ENCODE results near the gene RIPK1. TPM values are rescaled to one million over a fixed set of nuclear protein-coding genes. Genes with fewer than 3 reads are reported as not detected.

The RIPK1 gene
- total and polyA plus RNA-seq, 9 of the 15 experiments (the other 6 are each of a cell fraction or from before 2014, with no cell fraction given): 3.8 to 24.9 (median 17.7) TPM

DNA sequence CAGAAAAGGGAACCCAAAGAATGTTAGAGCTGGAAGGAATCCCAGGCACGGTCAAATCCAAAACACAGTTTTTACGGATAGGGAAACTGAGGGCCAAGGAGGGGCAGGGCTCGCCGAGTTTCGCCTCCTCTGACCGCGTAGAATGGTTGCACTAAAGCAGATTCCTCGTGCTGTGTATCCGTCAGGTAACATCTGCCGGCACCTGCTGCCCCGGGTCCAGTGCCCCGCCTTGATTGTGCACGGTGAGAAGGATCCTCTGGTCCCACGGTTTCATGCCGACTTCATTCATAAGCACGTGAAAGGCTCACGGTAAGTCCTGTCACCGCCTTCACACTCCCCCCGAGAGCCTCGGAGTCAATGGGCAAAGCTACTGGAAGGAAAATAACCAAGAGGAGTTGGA lies 71.9 kb downstream of the RIPK1 start:
- no peak overlapping the region for H3K9ac ChIP-seq (ENCODE audit: insufficient read depth in 1 of 2, low read depth in 2 of 2, low read length in 2 of 2)
- DNase-seq (ENCODE audit: extremely low read depth in 1 of 4, low spot score in 3 of 4): no peak
- 79% methylated on average over 20 of the region's 20 CpGs for WGBS (ENCODE audit: insufficient coverage, low coverage, missing lambda C conversion rate)
- no peak overlapping the region for H3K4me3 ChIP-seq
- H3K9me1 ChIP-seq (ENCODE audit: control insufficient read depth, insufficient read depth, low read length): no peaks in the 10 kb centered on the region
- H3K9me3 ChIP-seq (replicated peaks; ENCODE audit: control insufficient read depth, insufficient read depth, low read depth, low read length): no peaks in the 10 kb centered on the region
- peaks cover 6% of the 10 kb centered on the region; the same call in 1 of the 3 replicates for H3K36me3 ChIP-seq (ENCODE audit: control insufficient read depth, insufficient read depth, low read length)
- no peaks in the 10 kb centered on the region for H3K79me2 ChIP-seq (ENCODE audit: control insufficient read depth, insufficient read depth, low read length)
- no peak overlapping the region for H2AFZ ChIP-seq (ENCODE audit: low read depth, low read length)
- in situ Hi-C loops (cut with MboI): no loop called here
- POLR2A ChIA-PET: interaction anchor here (0.5 to 1.7 kb wide), 6 partner anchors 8 to 72 kb away, joined by 3 to 6 read pairs (median 5); partner anchors contain the start of genes RIPK1 and TUBB2A
- no peaks in the 10 kb centered on the region for H3K27me3 ChIP-seq (ENCODE audit: control insufficient read depth in 2 of 2, insufficient read depth in 2 of 2, low read length in 2 of 2)
- no peak for ATAC-seq
- CTCF ChIA-PET (ENCODE audit: low intra/inter-chr PET ratio): no interaction called here
- intact Hi-C loops (cut with micrococcal nuclease): no loop called here
- no TSS peak for BruUV-seq (replicated peaks)
- no peaks in the 10 kb centered on the region for H4K20me1 ChIP-seq (replicated peaks; ENCODE audit: control insufficient read depth, insufficient read depth, low read length)
- H3K4me1 ChIP-seq (replicated peaks in 1 of 2; ENCODE audit: control insufficient read depth in 2 of 2, insufficient read depth in 2 of 2, low read length in 2 of 2): peaks cover 0 to 14% of the 10 kb centered on the region in 2 experiments; a peak in 3 of 5 replicates
- FAIRE-seq: no peak
- TF ChIP-seq YY1 (IDR thresholded peaks at IDR 0.05; ENCODE audit: borderline replicate concordance in 1 of 3, control insufficient read depth in 1 of 3, extremely low read depth in 1 of 3, insufficient read depth in 3 of 3, insufficient read length in 1 of 3, insufficient replicate concordance in 2 of 3, low read depth in 1 of 3, low read length in 2 of 3) (no peak), ZNF507 (tag; conservative IDR thresholded peaks at IDR 0.05) (no peak), ZNF174 (CRISPR knock-in tag; IDR thresholded peaks at IDR 0.05) (no peak), BRD4 (IDR thresholded peaks at IDR 0.05) (no peak), HDAC6 (IDR thresholded peaks at IDR 0.05; ENCODE audit: low read depth, low read length) (no peak), LEF1 (IDR thresholded peaks at IDR 0.05) (no peak), NR2F6 (CRISPR knock-in tag; IDR thresholded peaks at IDR 0.05) (no peak), DIDO1 (tag; IDR thresholded peaks at IDR 0.05; ENCODE audit: low read depth) (no peak), IRF2 (CRISPR knock-in tag; IDR thresholded peaks at IDR 0.05) (no peak), MCM3 (IDR thresholded peaks at IDR 0.05) (no peak), KDM1A (IDR thresholded peaks at IDR 0.05) (no peak), JUN (IDR thresholded peaks at IDR 0.05; ENCODE audit: borderline replicate concordance, low read depth, low read length) (no peak), JUN (CRISPR knock-in tag; IDR thresholded peaks at IDR 0.05; ENCODE audit: borderline replicate concordance) (no peak), RBBP5 (IDR thresholded peaks at IDR 0.05; ENCODE audit: borderline replicate concordance, insufficient read depth, low read length, poor library complexity, severe bottlenecking) (no peak)
- TF ChIP-seq, protein P1, sequence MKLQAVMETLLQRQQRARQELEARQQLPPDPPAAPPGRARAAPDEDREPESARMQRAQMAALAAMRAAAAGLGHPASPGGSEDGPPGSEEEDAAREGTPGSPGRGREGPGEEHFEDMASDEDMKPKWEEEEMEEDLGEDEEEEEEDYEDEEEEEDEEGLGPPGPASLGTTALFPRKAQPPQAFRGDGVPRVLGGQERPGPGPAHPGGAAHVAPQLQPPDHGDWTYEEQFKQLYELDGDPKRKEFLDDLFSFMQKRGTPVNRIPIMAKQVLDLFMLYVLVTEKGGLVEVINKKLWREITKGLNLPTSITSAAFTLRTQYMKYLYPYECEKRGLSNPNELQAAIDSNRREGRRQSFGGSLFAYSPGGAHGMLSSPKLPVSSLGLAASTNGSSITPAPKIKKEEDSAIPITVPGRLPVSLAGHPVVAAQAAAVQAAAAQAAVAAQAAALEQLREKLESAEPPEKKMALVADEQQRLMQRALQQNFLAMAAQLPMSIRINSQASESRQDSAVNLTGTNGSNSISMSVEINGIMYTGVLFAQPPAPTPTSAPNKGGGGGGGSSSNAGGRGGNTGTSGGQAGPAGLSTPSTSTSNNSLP (IDR thresholded peaks at IDR 0.05; ENCODE audit: borderline replicate concordance, low read depth, low read length): no peak
- no peak overlapping the region for H3K27ac ChIP-seq (ENCODE audit: extremely low read depth, low read depth, low read length)
- H3K4me2 ChIP-seq (ENCODE audit: insufficient read depth, low read length): no peak overlapping the region
